Activated CD8-positive, alpha-beta T cell treated with anti-CD3 and anti-CD28 coated beads for 36 hours (primary cell): ENCODE measurements around the gene CAPS2. TPM values are rescaled to one million over a fixed set of nuclear protein-coding genes. Genes with fewer than 3 reads are reported as not detected.

Experiments
- ATAC-seq: fragments of 200-7000 bp; cut with Tn5 transposase; one replicate; pipeline ENCODE4 v1.10.0; 2021; ENCODE audit warnings: mild to moderate bottlenecking, moderate library complexity
- CTCF ChIA-PET: fragments of 350-600 bp; sonication (Branson Sonifier 250); formaldehyde crosslinking; loops from one replicate; lab custom pipeline; 2021; ENCODE audit warnings: antibody characterized with exemption; lab: Charles Lee
- POLR2A ChIA-PET: fragments of 350-600 bp; sonication (Branson Sonifier 250); formaldehyde crosslinking; loops from one replicate; lab custom pipeline; 2021; ENCODE audit warnings: antibody characterized with exemption; lab: Charles Lee
- DNase-seq: peaks from one replicate; pipeline ENCODE4 v3.0.0-alpha.2; 2020
- H3K27ac Mint-ChIP-seq: one replicate; pipeline ENCODE4 v1.8.0; 2021; ENCODE audit warnings: mild to moderate bottlenecking, mixed read lengths
- H3K27me3 Mint-ChIP-seq: one replicate; pipeline ENCODE4 v1.8.0; 2021; ENCODE audit warnings: mixed read lengths
- H3K36me3 Mint-ChIP-seq: one replicate; pipeline ENCODE4 v1.8.0; 2021; ENCODE audit warnings: low read depth, mixed read lengths
- H3K4me1 Mint-ChIP-seq: one replicate; pipeline ENCODE4 v1.8.0; 2021; ENCODE audit warnings: low read depth, mixed read lengths
- H3K4me3 Mint-ChIP-seq: one replicate; pipeline ENCODE4 v1.8.0; 2021; ENCODE audit warnings: mild to moderate bottlenecking, moderate library complexity, mixed read lengths
- H3K9me3 Mint-ChIP-seq: one replicate; pipeline ENCODE4 v1.8.0; 2021; ENCODE audit warnings: mixed read lengths
- CTCF ChIP-seq: fragments of 200-600 bp; IDR thresholded peaks from one replicate; pipeline ENCODE4 v1.8.0; 2022; ENCODE audit warnings: antibody characterized with exemption, mild to moderate bottlenecking
- intact Hi-C: fragments of 100-400 bp; cut with micrococcal nuclease; formaldehyde crosslinking; loops from one replicate; pipeline ENCODE4 v1.10.0; 2022
- total RNA-seq, 2 experiments: library from RNA; stranded (reverse); gene quantifications; one replicate each; pipeline ENCODE4 v1.2.3, GENCODE V29; 2021

Gene CAPS2
- total RNA-seq, 2 experiments from 2014 or later = 3.0 to 3.2 TPM

- Mint-ChIP-seq H3K27ac (no peak overlapping the region), H3K9me3 (no peaks in the 10 kb centered on the region), H3K4me1 (no peaks in the 10 kb centered on the region), H3K36me3 (no peaks in the 10 kb centered on the region), H3K4me3 (no peak overlapping the region), H3K27me3 (no peaks in the 10 kb centered on the region)
- TF ChIP-seq CTCF = no peak
- ChIA-PET CTCF (no interaction called here), POLR2A (no interaction called here)
- ATAC-seq = no peak
- DNase-seq = no peak
- intact Hi-C loops = no loop called here
Observed at GRCh38 chr12:75294336-75294735, 35.8 kb downstream of the CAPS2 start.

GRCh38 chr12:75291014-75291413 lies 39.1 kb downstream of the CAPS2 start:
- Mint-ChIP-seq H3K27me3 (no peaks in the 10 kb centered on the region), H3K36me3 (no peaks in the 10 kb centered on the region), H3K4me1 (peaks cover 2% of the 10 kb centered on the region), H3K27ac (no peak overlapping the region), H3K9me3 (no peaks in the 10 kb centered on the region), H3K4me3 (no peak overlapping the region)
- no peak for ATAC-seq
- no peak for TF ChIP-seq CTCF
- intact Hi-C loops = no loop called here
- POLR2A ChIA-PET = interaction anchor here (0.7 kb wide), 1 partner anchor 267 kb away, joined by 3 read pairs; no protein-coding TSS in a partner anchor
- CTCF ChIA-PET = no interaction called here
- DNase-seq = no peak

GRCh38 chr12:75289753-75290152 lies 40.4 kb downstream of the CAPS2 start:
- Mint-ChIP-seq H3K4me1 (peaks cover 2% of the 10 kb centered on the region), H3K27me3 (no peaks in the 10 kb centered on the region), H3K9me3 (no peaks in the 10 kb centered on the region), H3K27ac (no peak overlapping the region), H3K36me3 (no peaks in the 10 kb centered on the region), H3K4me3 (no peak overlapping the region)
- ATAC-seq = no peak
- ChIA-PET CTCF (interaction anchor here (1.2 to 1.7 kb wide), 2 partner anchors 9 to 598 kb away, joined by 3 to 5 read pairs; no protein-coding TSS in a partner anchor), POLR2A (no interaction called here)
- DNase-seq = no peak
- no peak for TF ChIP-seq CTCF
- intact Hi-C loops = no loop called here

GRCh38 chr12:75288860-75289259 lies 41.3 kb downstream of the CAPS2 start:
- POLR2A ChIA-PET = no interaction called here
- Mint-ChIP-seq H3K9me3 (no peaks in the 10 kb centered on the region), H3K4me1 (peaks cover 2% of the 10 kb centered on the region), H3K36me3 (no peaks in the 10 kb centered on the region), H3K27me3 (no peaks in the 10 kb centered on the region), H3K27ac (no peak overlapping the region), H3K4me3 (no peak overlapping the region)
- CTCF ChIA-PET = interaction anchor here (1.2 to 1.7 kb wide), 2 partner anchors 10 to 597 kb away, joined by 3 to 5 read pairs; no protein-coding TSS in a partner anchor
- TF ChIP-seq CTCF = no peak
- no peak for DNase-seq
- no peak for ATAC-seq
- intact Hi-C loops = no loop called here

GRCh38 chr12:75275702-75276101 lies 54.4 kb downstream of the CAPS2 start:
- TF ChIP-seq CTCF = no peak
- intact Hi-C loops = no loop called here
- POLR2A ChIA-PET = no interaction called here
- DNase-seq (no peak), ATAC-seq (no peak)
- H3K4me1 Mint-ChIP-seq = no peaks in the 10 kb centered on the region
- H3K4me3 Mint-ChIP-seq = no peak overlapping the region
- no peak overlapping the region for H3K27ac Mint-ChIP-seq
- no peaks in the 10 kb centered on the region for H3K9me3 Mint-ChIP-seq
- H3K36me3 Mint-ChIP-seq = no peaks in the 10 kb centered on the region
- CTCF ChIA-PET = no interaction called here
- no peaks in the 10 kb centered on the region for H3K27me3 Mint-ChIP-seq
